ENCODE results near the gene KIAA1614.
A peak's percentile ranks its signal among the peaks of the same experiment; 100 is the strongest.
"Not testable (repeated sequence)": the region's sequence is repeated elsewhere in the genome, so short reads cannot be mapped to it uniquely, and the experiment has no call there.

Gene KIAA1614

GRCh38 chr1:180945151-180945550 is 32.5 kb downstream of the KIAA1614 start:
- no peak for DNase-seq (ENCODE audit: low read depth, low spot score)

GRCh38 chr1:180945551-180945950 is 32.9 kb downstream of the KIAA1614 start:
- DNase-seq (ENCODE audit: low read depth, low spot score): no peak

- DNase-seq (ENCODE audit: low read depth, low spot score): no peak
These were observed 33.4 kb downstream of the KIAA1614 start for GRCh38 chr1:180946056-180946455.

- DNase-seq (ENCODE audit: low read depth, low spot score): no peak
These were observed 34.1 kb downstream of the KIAA1614 start for GRCh38 chr1:180946541-180947498.

GRCh38 chr1:180947499-180947885 is 34.8 kb downstream of the KIAA1614 start:
- DNase-seq (ENCODE audit: low read depth, low spot score): no peak

- DNase-seq (ENCODE audit: low read depth, low spot score): no peak
These were observed 35.4 kb downstream of the KIAA1614 start for GRCh38 chr1:180947901-180948640.

GRCh38 chr1:180948641-180949615 is 36.2 kb downstream of the KIAA1614 start:
- no peak for DNase-seq (ENCODE audit: low read depth, low spot score)

GRCh38 chr1:180949616-180950000 is 36.9 kb downstream of the KIAA1614 start:
- DNase-seq (ENCODE audit: low read depth, low spot score): no peak

- DNase-seq (ENCODE audit: low read depth, low spot score): no peak
These were observed 37.6 kb downstream of the KIAA1614 start for GRCh38 chr1:180950321-180950720.

GRCh38 chr1:180951186-180951745 is 38.6 kb downstream of the KIAA1614 start:
- DNase-seq (ENCODE audit: low read depth, low spot score): no peak

- no peak for DNase-seq (ENCODE audit: low read depth, low spot score)
These were observed 39.3 kb downstream of the KIAA1614 start for GRCh38 chr1:180951836-180952656.

- DNase-seq (ENCODE audit: low read depth, low spot score): no peak
These were observed 39.9 kb downstream of the KIAA1614 start for GRCh38 chr1:180952657-180953013.

- no peak for DNase-seq (ENCODE audit: low read depth, low spot score)
These were observed 40.8 kb downstream of the KIAA1614 start for GRCh38 chr1:180953291-180954004.

- peak; percentile 33 for DNase-seq (ENCODE audit: low read depth, low spot score)
These were observed 41.5 kb downstream of the KIAA1614 start for GRCh38 chr1:180954005-180954800.

- no peak for DNase-seq (ENCODE audit: low read depth, low spot score)
These were observed 42.1 kb downstream of the KIAA1614 start for GRCh38 chr1:180954801-180955165.

GRCh38 chr1:180956028-180956640 is 43.4 kb downstream of the KIAA1614 start:
- no peak for DNase-seq (ENCODE audit: low read depth, low spot score)

GRCh38 chr1:180959620-180960019 is 46.9 kb downstream of the KIAA1614 start:
- DNase-seq (ENCODE audit: low read depth, low spot score): not testable (repeated sequence)

GRCh38 chr1:180961622-180962021 is 48.9 kb downstream of the KIAA1614 start:
- DNase-seq (ENCODE audit: low read depth, low spot score): no peak

Measured in activated CD4-positive, CD25-positive, alpha-beta regulatory T cell treated with anti-CD3 and anti-CD28 coated beads, Interleukin-2, amount 50 U/mL, for 16 hours (primary cell).